Small intestine (tissue), 7 donors: ENCODE measurements around the gene KLF4. TPM values are rescaled to one million over a fixed set of nuclear protein-coding genes. Genes with fewer than 3 reads are reported as not detected.
"Not testable (repeated sequence)": the region's sequence is repeated elsewhere in the genome, so short reads cannot be mapped to it uniquely, and the experiment has no call there.

ENCODE experiments used
- DNase-seq, 2 donors: peaks; one replicate each; pipeline versions ENCODE4 v3.0.0 to v3.0.0-alpha.2; 2013
- FAIRE-seq: peaks from 2 replicates; lab custom pipeline; 2012; peaks lifted over from hg19 to GRCh38; lab: Jason Lieb, UNC
- H3K27ac ChIP-seq, 3 donors: one replicate each; pipeline ENCODE4 v1.5.1; 2013; ENCODE audit warnings: low read length in 2 of 3, mild to moderate bottlenecking in 2 of 3, control low read depth in 1 of 3, inconsistent platforms in 1 of 3, low read depth in 1 of 3, moderate library complexity in 1 of 3
- H3K27me3 ChIP-seq, 3 donors: one replicate each; pipeline ENCODE4 v1.6.1; 2013; ENCODE audit warnings: low read length in 3 of 3, inconsistent platforms in 1 of 3; ENCODE audit not compliant: control insufficient read depth in 3 of 3, insufficient read depth in 3 of 3
- H3K36me3 ChIP-seq, 3 donors: one replicate each; pipeline ENCODE4 v1.6.1; 2013; ENCODE audit warnings: low read length in 3 of 3, inconsistent platforms in 1 of 3, low read depth in 1 of 3, mild to moderate bottlenecking in 1 of 3, moderate library complexity in 1 of 3; ENCODE audit not compliant: control insufficient read depth in 3 of 3, insufficient read depth in 2 of 3
- H3K4me1 ChIP-seq, 3 donors: one replicate each; pipeline ENCODE4 v1.6.1; 2013; ENCODE audit warnings: low read length in 2 of 3, inconsistent platforms in 1 of 3, low read depth in 1 of 3, mild to moderate bottlenecking in 1 of 3, moderate library complexity in 1 of 3; ENCODE audit not compliant: control insufficient read depth in 3 of 3, insufficient read depth in 2 of 3
- H3K4me3 ChIP-seq, 3 donors: one replicate each; pipeline ENCODE4 v1.5.1; 2013; ENCODE audit warnings: low read length in 3 of 3, control low read depth in 1 of 3, inconsistent platforms in 1 of 3, low read depth in 1 of 3, mild to moderate bottlenecking in 1 of 3, moderate library complexity in 1 of 3
- H3K9me3 ChIP-seq, 2 donors: one replicate each; pipeline ENCODE4 v1.6.1; 2013; ENCODE audit warnings: low read depth in 1 of 2, low read length in 1 of 2; ENCODE audit not compliant: control insufficient read depth in 2 of 2, insufficient read depth in 1 of 2
- WGBS, 3 donors: extraction: QIAGEN DNeasy Blood & Tissue Kit; methylation state at CpG; one replicate each; pipeline ENCODE4 v1.1.7; 2013; 5-methylcytosine and 5-hydroxymethylcytosine counted together
- polyA plus RNA-seq, 4 donors: library from polyadenylated mRNA; stranded (reverse) in 3 of 4; unstranded in 1 of 4; fragments of 200-250 nt in 3 of 4; fragments of 120-200 nt in 1 of 4; gene quantifications; one replicate each; pipeline versions ENCODE4 v1.2.1 to v1.2.3, GENCODE V29; 2013
- donor health status: healthy with polysubstance abuse.
- donor health status: control.
- donor health status: control.
- donor health status: Bipolar disorder and iron deficiency.
- donor health status: healthy.

The KLF4 gene
- polyA plus RNA-seq, 4 donors = 63.4 to 122 (median 86.3) TPM

DNA sequence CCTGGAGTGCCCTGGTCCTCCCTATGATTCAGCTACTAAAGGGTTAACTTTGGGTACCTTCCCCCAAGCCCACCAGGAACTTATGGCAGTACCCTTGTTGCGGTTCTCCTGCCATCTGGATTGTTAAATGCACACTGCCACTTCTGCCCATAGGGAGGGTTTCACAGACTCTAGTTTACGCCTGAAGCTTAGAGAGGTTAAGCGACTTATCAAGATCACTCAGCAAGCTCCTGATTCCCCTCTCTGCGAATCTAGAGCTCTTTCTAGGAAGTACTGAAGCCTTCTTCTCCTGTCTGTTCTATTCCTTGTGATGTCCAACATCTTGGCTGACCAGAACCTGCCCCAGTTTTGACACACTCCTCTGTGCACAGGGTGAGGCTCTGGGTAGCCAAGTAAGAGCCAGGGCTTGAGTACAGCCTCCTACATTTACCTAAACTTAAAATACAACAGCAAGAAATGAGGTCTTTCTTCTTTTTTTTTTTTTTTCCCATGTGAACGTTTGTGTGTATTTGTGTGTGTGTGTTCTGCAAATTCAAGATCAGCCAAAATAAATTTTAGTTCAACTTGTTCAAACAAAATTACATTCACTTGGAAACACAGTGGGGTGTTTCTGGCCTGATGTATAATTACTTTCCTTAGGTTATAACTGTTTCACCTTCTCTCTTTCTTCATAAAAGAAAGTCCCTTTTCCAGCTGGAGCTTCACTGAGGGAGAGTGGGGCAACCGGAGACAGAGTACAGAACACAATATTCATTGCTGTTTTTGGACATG, 28.7 kb upstream of the KLF4 start:
- H3K27ac ChIP-seq = no peak overlapping the region
- DNase-seq (no peak), FAIRE-seq (no peak)
- WGBS, 3 donors = 61 to 66% (median 63%) methylated on average over 6 of the region's 6 CpGs
- no peaks in the 10 kb centered on the region for H3K4me1 ChIP-seq
- no peaks in the 10 kb centered on the region for H3K9me3 ChIP-seq
- H3K27me3 ChIP-seq = no peaks in the 10 kb centered on the region
- H3K36me3 ChIP-seq = no peaks in the 10 kb centered on the region
- H3K4me3 ChIP-seq = no peak overlapping the region

DNA sequence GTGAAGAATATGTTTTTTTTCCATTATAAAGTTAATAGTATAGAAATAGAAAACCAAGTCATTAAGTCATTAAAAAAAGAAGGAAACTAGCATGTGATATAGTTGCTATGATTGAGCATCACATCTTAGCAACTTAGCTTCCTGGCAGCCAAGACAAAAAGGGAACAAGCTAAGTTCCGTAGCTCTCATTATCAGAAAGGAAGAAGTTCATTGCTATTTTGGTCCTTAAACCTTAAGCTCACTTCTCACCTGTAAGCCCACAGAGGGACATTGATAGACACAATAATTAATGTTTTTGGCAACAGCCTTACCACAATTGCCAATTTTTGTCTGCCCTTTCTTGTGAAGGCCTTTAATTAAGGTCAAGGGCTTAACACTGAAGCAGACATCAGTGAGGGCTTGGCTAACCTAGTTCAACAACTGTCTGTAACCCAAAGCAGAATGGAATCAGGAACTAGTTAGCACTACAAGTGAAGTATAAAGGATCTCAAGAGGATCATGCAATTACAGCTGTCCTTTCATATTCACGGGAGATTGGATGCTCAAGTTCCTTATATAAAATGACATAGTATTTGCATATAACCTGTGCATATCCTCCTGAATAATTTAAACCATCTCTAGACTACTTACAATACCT, 24.0 kb upstream of the KLF4 start:
- H3K36me3 ChIP-seq = no peaks in the 10 kb centered on the region
- FAIRE-seq = no peak
- no peaks in the 10 kb centered on the region for H3K4me1 ChIP-seq
- no peak for DNase-seq
- peaks cover 0 to 2% of the 10 kb centered on the region in 2 donors for H3K9me3 ChIP-seq
- H3K27ac ChIP-seq = no peak overlapping the region
- H3K4me3 ChIP-seq = no peak overlapping the region
- WGBS, 3 donors = 59 to 77% (median 63%) methylated on average over 2 of the region's 2 CpGs
- no peaks in the 10 kb centered on the region for H3K27me3 ChIP-seq

DNA sequence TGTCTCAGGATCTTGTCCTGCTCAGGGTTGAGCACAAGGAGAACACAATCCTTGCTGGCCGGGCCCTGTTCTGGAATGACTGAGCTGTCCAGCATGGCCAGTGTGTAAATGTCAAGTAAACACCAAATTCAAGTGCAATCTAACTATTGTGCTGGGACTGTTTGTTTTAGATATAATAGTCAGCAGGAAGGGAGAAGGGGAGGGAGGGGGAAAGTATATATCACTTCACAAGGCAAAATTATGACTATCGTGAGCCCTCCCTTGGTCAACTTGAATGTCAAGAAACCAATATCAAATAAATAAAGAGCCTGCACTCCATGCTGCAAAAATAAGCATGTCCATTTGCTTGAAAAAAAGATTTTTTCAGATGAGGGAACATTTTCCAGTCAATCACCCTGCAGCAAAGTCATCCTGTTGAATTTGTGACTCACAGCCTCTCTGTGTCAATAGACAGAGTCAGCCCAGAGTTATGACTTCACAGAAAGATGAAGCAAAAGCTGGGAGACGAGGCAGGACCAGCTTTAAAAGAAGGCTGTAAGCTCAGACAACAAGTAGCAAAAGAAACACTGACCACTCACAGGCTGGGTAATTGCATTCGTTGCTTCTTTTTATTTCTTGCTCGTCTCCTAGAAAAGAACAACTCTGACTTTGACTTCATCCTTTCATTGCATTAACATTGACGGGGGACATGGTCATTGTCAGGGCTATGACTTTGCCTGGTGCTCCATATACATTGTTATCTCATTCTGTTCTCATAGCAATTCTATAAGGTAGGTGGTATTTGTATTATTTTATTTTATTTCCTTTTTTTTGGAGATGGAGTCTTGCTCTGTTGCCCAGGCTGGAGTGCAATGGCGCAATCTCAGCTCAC, 15.3 kb upstream of the KLF4 start:
- no peak for FAIRE-seq
- DNase-seq = peak; percentile 47 to 60

DNA sequence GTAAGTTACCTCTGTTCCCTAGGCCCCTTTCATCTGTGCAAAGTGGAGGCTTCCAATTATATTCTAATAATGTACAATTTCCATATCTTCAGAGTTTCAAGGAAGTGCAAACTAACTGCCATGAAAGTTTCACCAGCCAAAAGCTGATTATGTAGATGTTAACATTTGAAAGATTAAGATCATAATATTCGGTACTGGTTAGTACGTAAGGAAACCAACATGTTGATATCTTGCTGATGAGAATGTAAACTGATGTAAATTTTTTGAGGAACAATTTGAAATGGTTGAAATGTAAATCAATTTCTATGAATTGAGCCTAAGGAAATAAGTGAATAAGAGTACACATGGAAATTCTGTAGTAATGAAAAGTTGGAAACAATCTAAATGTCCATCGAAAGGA, 12.9 kb upstream of the KLF4 start:
- Histone ChIP-seq H3K4me1 (peaks cover 2 to 5% (median 3%) of the 10 kb centered on the region in 3 donors), H3K27me3 (no peaks in the 10 kb centered on the region), H3K9me3 (no peaks in the 10 kb centered on the region), H3K4me3 (no peak overlapping the region), H3K27ac (no peak overlapping the region), H3K36me3 (no peaks in the 10 kb centered on the region)
- DNase-seq = no peak
- WGBS, 3 donors = 94 to 96% (median 95%) methylated on average over 3 of the region's 3 CpGs
- FAIRE-seq = no peak

More for the DNA sequence above, 15.3 kb upstream of the KLF4 start:
- H3K4me3 ChIP-seq = no peak overlapping the region
- no peaks in the 10 kb centered on the region for H3K36me3 ChIP-seq
- peaks cover 0 to 2% of the 10 kb centered on the region in 2 donors for H3K9me3 ChIP-seq
- H3K4me1 ChIP-seq = peaks cover 2 to 5% (median 3%) of the 10 kb centered on the region in 3 donors
- H3K27me3 ChIP-seq = no peaks in the 10 kb centered on the region
- 54 to 56% (median 56%) methylated on average over 7 of the region's 7 CpGs for WGBS, 3 donors
- peak overlapping the region in 1 of 3 donors; percentile 63 for H3K27ac ChIP-seq

DNA sequence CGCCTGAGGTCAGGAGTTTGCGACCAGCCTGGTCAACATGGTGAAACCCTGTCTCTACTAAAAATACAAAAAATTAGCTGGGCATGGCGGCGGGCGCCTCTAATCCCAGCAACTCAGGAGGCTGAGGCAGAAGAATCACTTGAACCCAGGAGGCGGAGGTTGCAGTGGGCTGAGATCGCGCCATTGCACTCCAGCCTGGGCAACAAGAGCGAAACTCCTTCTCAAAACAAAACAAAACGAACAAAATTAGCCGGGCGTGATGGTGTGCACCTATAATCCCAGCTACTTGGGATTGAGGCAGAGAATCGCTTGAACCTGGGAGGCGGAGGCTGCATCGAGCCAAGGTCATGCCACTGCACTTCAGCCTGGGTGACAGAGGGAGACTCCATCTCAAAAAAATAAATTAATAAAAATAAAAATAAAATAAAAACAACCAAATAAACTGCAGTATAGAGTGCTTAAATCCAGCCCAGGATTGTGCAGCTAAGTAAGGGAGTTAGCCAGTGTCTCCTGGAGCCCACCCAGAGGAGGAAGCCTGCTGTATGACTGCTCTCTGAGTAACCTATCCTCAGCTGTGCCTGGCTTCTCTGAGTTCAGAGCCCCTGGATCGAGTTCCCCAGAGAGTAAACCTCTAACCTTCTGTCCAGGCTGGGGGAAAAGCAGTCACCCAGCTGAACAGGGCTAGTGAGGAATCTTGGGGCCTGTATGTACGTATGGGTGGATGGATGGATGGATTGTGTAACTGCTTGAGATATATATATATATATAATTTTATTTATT, 11.0 kb upstream of the KLF4 start:
- DNase-seq, H3K4me3 ChIP-seq, H3K27ac ChIP-seq, H3K9me3 ChIP-seq, H3K27me3 ChIP-seq, H3K36me3 ChIP-seq, H3K4me1 ChIP-seq, FAIRE-seq: not testable (repeated sequence)
- WGBS, 3 donors = 91 to 94% (median 94%) methylated on average over 17 of the region's 17 CpGs

DNA sequence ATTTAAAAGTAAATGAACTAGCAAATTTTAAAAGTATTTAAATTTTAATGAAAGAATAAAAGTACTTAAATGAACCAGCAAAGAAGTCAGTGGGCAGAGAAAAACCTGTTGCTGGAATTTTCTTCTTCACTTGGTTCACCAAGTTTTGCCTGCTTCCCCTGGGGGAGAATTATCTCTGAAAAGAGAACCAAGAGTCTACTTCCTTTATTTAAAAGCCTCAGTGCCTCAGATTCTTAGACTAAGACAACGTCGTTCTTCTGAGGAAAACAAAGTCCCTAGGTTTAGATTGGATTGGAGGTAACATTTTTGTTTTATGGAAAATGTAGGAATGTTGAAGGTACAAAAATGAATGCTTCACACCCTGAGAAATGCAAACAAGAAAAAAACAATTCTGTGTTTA, 7.4 kb upstream of the KLF4 start:
- peaks cover 0 to 9% (median 0%) of the 10 kb centered on the region in 3 donors for H3K4me1 ChIP-seq
- H3K9me3 ChIP-seq = no peaks in the 10 kb centered on the region
- WGBS, 3 donors = 32 to 58% (median 52%) methylated on average over 2 of the region's 2 CpGs
- no peak overlapping the region for H3K27ac ChIP-seq
- no peaks in the 10 kb centered on the region for H3K36me3 ChIP-seq
- no peak for FAIRE-seq
- no peak overlapping the region for H3K4me3 ChIP-seq
- peaks cover 0 to 12% (median 0%) of the 10 kb centered on the region in 3 donors for H3K27me3 ChIP-seq
- DNase-seq = no peak

DNA sequence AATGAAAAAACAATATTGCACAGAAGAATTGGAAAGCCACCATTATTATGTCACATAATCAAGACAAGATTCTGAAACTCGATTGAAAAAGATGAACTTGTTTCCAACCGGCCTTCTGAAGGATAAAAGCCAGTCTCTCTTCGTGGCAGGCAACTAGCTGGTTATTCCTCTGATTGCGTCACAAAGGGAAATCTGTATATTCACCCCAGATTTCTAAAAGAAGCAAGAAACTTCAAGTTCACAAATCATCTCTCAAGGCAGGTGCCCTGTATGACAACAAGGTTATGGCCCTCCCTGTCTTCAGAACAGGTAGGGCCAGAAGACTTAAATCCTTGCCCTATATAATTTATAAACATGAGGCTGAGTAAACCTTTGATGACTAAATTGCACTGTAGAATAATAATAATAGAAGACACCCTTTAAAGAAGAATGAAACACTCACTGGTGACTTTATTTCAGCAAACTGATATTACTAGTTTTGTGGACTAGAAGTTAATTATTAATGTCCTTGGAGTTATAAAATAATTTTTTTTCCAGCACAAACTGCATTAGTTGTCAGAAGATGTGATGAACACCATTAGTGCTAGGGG, 2.9 kb upstream of the KLF4 start:
- Histone ChIP-seq H3K4me1 (peaks cover 0 to 25% (median 2%) of the 10 kb centered on the region in 3 donors), H3K9me3 (no peaks in the 10 kb centered on the region), H3K36me3 (peaks cover 0 to 9% (median 0%) of the 10 kb centered on the region in 3 donors), H3K27me3 (peaks cover 0 to 47% (median 3%) of the 10 kb centered on the region in 3 donors), H3K4me3 (no peak overlapping the region), H3K27ac (peak overlapping the region in 1 of 3 donors; percentile 13)
- WGBS, 3 donors = 19 to 39% (median 28%) methylated on average over 4 of the region's 4 CpGs
- DNase-seq (peak; percentile 50 to 52), FAIRE-seq (no peak)
